GM19463 (cell line): ENCODE measurements around the gene GLS.
A peak's percentile ranks its signal among the peaks of the same experiment; 100 is the strongest.
"Not testable (repeated sequence)": the region's sequence is repeated elsewhere in the genome, so short reads cannot be mapped to it uniquely, and the experiment has no call there.

Experiments used
- ATAC-seq: cut with Tn5 transposase; IDR thresholded peaks from one replicate; pipeline ENCODE4 v1.9.1; 2021; ENCODE audit warnings: mild to moderate bottlenecking, moderate library complexity; ENCODE audit not compliant: unreplicated experiment

GLS gene

DNA sequence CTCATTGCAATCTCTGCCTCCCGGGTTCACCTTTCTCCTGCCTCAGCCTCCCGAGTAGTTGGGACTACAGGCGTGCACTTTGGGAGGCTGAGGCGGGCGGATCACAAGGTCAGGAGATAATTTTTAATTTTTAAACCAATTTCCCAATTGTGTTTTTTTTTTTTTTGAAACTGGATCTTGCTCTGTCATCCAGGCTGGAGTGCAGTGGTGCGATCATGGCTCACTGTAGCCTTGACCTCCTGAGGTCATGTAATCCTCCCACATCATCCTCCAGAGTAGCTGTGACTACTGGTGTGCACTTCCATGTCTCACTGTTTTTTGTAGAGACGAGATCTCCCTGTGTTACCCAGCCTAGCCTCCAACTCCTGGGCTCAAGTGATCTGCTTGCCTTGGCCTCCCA lies 49.3 kb downstream of the GLS start:
- ATAC-seq: no peak

DNA sequence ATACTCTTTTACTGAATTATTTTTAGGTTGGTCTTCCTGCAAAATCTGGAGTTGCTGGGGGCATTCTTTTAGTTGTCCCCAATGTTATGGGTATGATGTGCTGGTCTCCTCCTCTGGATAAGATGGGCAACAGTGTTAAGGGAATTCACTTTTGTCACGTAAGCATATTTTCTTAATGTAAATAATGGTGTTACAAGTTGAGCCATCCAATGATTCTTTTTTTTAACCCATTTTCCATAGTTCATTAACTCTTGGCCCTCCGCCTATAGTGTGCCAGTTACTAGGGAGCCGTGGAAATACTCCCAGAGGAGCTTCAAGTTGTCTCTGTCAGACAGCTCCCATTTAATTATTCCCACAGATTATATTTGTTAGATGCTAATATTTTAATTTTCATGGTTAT lies 49.8 kb downstream of the GLS start:
- ATAC-seq: no peak

DNA sequence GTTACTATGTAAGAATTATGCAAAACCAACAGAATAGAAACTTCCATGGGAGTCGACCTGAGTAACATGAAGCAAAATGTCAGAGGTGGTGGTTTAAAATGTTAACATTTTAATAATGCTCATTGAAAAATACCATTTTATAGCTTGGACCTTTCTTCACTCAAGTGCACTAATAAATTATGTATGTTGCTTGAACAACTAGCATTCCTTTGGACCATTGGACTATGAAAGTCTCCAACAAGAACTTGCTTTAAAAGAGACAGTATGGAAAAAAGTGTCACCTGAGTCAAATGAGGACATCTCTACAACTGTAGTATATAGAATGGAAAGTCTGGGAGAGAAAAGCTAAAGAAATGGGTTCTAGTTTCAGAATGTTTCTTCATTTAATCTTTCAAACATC lies 51.9 kb downstream of the GLS start:
- ATAC-seq: no peak

DNA sequence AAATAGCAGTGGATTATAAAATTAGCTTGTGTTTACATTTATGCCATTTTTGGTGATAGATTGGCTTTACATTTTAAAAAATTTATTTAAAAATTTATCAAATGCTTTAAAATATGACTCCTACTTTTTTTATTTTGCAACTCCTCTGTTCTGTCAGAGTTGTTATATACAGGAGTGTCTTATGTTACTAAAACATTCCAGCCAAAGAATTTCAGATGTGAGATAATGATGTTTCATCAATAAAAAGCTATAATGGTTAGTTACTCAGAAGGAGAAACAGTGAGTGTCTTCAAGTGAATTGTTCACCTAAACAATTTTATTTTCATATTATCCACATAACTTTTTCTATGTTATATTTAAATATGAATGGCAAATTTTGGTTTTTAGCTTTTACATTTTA lies 52.7 kb downstream of the GLS start:
- ATAC-seq: no peak

DNA sequence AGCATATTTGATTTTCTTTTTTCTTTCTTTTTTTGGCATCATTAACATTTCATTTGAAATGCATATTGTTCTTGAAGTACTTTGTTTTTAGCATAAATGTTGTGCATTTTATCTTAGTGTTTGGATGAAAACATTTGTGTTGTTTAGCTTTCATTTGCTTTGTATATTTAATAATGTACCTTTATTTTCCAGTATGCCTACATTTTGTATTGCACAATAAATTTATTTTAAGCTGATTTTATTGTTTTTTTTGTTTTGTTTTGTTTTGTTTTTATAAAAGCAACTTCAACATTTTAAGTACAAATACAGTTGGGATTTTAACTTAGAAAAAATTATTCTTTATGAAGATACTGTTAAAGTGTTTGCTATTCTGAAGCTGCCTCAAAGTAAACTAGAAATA lies 54.4 kb downstream of the GLS start:
- ATAC-seq: no peak

DNA sequence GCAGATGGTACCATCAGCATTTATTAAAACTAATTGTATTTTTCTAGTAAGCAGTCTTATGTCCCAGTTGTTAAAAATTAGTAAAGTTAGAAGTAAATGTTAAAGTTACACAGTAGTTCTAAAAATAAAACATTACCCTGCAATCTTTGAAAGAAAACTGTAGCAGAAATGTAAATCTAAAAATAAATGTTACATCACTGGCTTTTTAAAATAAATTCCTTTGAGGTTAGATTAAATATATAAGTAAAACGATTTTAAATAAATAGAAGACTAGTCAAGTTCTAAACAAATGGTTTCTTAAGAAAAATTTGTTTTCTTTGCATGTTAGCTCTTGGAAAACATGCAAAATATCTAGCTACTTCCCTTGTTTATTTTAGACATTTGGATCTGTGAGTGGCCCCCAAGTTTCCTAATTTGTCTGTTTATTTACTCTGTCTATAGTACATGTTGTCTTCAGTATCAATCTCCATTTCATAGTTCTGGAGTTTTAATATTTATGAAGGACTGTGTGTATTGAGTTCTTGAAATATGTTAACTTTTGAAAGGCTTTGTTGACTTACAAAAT lies 58.2 kb downstream of the GLS start:
- ATAC-seq: no peak

DNA sequence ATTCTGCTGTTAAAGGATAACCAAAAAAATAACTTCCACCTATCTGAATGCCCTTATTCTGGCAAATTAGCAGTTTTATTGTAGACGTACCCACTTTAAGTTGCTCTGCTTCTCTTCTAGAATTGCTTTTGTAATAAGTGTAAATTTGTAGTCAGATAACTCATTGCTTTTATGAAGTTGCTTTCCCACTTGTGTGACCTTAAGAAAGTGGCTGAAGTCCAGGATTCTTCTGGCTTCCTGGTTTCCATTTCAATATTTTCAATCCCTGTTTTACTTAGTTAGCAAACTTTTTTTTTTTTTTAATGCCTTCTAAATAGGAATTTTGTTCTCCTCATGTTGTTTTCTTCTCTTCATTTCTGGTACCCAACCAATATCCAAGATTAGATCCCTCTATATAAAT lies 59.8 kb downstream of the GLS start:
- no peak for ATAC-seq

DNA sequence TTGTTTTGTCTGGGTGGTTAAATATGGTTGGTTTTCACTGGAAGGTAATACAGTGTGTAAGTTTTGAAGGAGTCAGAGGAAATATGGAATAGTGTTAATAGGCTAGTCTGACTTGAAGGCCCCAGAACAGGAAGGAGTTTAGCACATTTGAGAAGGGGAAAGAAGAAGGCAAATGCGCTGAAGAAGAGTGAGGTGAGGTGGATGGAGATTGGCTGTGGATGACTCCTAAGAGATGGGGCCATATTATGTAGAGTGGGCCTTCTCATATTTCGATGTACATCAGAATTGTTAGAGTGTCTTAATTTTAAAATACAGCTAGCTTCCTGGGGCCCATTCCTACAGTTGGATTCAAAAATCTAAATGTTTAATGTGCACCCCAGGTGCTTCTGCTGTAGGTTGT lies 61.0 kb downstream of the GLS start:
- ATAC-seq: no peak

DNA sequence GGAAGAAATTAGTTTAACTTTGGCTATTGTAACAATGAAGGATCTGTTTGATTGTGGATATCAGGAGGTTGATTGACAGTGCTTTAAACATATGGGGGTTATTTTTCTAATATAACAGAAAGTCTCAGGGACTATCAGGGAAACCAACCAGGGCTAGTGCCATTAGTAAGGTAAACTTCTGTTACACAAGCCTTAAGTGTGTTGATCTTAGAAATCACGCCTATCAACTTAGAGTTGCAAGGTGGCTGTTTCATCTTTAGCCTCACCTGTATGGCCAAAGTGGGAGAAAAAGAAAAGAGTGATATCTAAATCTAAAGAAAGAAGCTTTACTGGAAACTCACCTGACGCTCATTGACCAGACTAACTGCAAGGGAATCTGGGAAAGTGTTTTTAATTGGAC lies 62.1 kb downstream of the GLS start:
- ATAC-seq: no peak

DNA sequence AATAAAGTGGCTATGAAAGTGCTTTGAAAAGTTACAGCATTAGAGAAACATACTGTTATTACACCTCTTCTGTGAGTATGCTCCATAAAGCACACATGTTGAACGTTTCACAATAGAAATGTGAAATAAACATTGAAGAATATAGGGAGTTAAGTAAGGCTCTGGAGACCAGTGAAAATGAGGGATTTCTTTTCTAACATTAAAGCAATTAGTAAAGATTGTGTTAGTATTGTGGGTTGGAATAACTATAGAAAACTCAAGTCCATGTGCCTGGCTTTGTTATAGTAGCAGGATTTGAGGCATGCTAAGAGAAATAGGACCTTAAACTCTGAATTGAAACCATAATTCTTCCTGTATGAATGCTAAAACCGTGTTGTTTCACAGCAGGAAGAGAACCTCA lies 63.1 kb downstream of the GLS start:
- no peak for ATAC-seq

DNA sequence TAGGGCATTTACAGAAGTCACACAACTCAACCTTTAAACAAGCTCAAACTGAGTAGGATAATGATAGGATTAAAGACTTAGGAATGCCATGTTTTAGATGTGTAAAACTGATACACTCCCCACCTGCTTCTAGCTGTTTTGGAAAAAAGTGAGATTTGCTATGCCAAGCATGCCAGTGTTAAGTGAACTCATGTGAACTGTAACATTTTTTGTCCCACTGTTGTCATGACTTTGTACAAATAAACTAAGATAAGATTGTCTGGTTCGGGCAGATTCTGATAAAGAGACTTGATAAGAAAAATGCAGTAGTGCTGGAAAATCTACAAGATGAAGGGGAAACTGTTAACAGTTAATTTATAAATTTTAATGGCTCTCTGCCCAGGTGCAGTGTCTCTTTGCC lies 66.5 kb downstream of the GLS start:
- ATAC-seq: no peak

DNA sequence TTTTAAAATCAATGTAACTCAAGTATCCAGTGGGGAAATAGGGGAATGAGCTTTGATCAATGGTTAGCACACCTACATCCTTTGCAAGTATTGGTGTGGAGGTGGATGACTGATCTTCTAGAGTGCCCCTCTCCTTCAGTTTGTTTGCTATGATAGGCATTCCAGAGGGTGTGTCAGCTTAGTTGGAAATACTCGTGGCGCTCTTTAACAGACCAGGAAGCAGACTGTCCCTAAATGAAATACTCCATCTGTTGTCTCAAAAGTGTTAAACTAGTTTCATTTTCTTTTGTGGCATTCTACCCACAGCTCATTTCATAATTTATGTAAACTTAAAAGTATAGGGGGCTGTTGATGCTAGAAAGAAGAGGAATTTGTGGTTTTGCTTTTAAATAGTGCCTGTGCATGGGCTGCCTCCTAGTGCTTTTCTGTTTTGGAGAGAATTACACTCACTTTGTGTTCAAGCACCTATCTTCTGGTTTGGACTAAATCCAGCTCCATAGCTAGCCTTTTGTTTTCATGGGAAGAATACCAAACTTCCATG lies 67.2 kb downstream of the GLS start:
- ATAC-seq: peak; percentile 69

DNA sequence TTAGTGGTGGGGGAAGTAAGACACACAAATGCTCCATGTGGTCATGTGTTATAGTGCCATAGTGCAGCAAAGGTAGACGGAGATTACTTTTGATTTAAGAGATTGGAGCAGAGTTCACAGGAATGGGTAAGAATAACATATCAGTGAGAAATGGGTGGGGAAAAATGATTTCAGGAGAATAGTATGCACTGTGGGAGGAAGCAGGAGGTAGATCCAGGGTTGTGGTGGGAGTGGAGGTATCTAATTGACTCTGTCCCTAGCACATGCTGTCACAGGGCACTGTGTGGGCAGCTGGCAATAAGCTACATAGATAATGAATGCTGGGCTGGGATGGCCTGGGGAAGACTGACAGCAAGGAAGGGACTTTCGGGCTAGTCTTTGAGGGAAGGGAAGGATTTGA lies 68.0 kb downstream of the GLS start:
- ATAC-seq: peak; percentile 50

DNA sequence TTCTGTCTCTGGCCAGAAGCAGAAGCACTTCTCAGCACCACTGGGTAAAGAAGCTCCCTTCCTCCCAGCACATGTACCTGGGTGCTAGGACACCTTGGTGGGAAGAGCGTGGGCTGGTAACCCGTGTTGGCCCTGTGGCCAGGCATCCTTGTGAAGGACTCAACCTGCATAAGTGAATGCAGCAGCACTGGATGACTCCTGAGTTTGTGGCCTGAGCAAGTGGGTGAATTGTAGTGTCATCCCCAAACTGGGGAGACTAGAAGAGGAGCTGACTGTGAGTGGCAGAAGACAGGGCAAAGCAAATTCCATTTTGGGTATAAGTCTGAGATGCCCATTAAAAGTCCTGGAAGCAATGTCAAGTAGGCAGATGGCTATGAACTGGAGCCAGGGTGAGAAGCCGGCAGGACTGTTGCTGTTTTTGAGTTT lies 70.0 kb downstream of the GLS start:
- ATAC-seq: no peak

DNA sequence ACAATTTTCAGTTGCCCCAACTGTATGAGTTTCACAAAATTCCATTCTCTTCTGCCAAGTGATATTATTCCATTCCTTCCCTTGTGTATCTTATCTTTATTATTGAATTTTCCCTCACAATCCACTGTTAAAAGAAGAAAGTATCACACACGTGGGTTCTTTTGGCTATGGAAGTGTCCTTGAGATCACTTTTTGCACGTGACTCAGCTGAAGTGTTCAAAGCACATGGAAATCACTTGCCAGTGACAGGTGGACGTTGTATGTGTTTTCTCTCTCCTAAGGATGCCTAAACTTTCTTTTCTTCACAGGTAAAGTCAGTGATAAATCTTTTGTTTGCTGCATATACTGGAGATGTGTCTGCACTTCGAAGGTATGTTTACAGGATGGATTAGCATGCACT lies 72.6 kb downstream of the GLS start:
- no peak for ATAC-seq

DNA sequence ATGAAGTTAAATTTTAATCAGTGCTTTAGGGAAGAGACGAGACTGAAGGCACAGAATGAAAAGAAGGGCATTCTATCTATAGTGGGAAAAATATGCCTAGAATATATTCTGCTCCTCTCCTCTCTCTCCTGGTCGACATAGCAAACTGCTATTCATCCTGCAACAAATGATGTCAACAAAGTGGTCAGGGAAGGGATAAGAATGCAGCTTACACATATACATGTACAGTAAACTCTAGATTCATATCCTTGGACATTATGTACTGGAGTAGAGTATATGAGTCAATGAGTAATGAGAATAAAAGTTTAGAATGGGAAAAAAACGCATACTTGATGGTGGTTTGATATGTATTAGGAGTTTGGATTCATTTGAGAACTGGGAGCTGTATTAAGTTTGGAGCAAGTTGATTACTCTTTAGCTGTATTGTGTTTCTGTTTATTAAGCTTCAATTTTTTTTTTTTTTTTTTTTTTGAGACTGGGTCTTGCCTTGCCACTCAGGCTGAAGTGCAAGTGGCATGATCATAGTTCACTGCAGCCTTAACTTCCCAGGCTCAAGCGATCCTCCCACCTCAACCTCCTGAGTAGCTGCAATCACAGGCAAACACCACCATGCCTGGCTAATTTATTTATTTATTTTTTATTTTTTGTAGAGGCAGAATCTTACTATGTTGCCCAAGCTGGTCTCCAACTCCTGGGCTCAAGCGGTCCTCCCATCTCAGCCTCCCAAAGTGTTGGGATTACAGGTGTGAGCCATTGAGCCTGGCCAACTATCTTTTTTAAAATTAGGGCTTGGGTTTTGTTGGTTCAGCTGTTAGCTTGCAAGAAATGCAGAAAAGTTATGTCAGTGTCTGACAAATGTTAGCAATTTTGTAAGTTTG lies 79.5 kb downstream of the GLS start:
- no peak for ATAC-seq

DNA sequence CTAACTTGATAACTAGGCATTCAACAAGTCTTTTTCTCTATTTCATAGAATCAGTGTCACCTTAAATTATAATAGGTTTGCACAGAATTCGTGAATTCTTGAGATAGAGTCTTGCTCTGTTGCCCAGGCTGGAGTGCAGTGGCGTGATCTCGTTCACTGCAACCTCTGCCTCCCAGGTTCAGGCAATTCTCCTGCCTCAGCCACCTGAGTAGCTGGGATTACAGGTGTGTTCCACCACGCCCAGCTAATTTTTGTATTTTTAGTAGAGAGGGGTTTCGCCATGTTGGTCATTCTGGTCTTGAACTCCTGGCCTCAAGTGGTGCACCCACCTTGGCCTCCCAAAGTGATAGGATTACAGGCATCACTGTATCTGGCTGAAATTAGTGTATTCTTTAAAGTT lies 80.5 kb downstream of the GLS start:
- not testable (repeated sequence) for ATAC-seq

DNA sequence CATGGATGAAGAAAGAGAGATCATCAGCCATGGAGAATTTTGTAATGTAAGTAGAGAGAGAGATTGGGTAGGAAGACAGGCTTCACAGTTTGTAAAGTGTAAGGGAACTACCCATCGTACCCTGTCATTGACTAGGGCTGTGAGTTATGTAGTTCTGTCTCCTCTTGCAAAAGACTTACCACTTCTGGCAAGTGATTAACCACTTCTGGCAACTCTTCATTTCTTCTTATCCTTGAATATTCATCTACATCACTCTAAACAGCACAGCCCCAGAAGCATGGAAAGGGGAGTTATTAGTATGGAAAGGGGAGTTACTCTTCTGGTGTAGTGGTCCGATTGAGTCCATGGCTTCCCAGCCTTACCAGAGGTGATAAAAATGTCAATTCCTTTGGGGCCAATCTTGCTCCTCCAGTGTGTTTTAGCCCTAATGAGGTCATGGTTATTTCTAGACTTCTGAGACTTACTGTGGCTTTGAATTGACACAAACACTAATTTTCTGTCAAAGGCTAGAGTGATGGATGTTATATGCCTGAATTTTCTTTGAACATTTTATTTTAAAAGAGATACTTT lies 81.4 kb downstream of the GLS start:
- ATAC-seq: no peak

DNA sequence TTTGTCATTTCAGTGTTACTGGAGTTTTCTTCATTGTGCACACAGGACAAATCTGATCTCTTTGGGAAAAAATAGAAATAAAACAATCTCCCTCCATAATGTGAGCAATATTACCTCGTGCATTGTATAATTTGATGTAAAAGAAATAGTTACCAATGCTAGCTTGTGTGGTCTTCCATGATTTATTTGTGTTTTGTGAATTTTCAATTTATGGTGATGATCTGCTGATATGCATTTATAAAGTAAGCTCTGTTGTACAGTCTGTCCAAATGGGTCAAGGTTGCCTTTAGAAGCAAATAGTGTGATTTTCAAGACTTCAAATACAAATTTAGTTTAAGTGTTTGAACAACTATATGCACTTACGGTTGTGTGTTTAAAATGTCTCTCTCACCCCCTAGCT lies 82.5 kb downstream of the GLS start:
- no peak for ATAC-seq

DNA sequence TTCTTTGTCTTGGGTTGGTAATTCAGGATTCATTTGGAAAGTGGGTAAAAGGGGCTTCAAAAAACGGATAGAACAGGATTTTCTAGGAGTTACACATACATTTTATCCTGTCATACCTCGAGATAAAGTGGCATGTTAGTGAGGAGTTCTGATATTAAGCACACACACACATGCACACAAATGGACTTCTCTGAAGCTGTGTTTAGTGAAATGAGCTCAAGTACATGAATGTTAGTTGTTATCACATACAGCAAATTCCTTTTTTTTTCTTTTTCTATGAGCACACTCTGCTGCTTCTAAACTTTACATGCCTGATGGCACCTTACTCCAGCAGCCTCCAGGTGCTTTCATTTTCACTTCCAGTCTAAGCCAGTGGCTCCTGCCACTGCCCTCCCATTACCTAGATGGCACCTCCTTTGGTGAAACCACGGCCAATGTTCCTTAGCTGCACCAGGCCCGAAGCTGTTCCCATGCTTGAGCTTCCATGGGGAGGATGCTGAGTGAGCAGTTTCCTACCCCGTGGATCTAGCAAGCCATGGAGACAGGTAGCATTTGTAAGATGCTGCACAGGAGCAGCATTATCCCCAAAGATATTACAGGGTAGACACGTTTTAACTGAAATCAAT lies 83.7 kb downstream of the GLS start:
- ATAC-seq: no peak

DNA sequence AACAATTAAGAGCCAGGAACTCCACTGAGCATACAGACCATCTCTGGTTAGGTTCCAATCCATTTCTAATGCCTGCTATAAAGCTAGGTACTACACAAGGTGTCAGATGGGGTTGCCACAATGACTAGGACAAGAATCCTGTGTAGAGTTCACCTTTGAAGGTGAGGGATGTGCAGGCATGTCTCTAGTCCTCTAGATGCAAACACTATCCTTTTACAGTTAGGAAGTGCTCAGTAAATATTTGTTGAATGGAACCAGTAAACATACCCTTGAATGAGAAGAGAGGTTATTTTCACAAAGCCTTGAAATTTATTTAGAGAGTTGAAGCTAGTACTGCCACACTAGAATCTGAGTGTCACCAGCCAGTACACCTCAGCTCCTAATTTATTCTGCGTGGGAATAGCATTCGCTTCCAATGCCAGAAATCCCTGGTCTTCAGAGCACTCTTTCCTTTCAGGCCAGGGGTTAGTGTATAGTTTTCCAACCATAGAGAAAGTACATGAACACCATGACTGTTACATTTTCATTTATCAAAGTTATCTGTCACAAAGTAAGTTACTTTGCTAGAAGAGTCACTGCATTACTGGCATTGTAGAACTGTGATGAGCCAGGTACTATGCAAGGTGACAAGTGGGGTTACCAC lies 85.1 kb downstream of the GLS start:
- no peak for ATAC-seq
